SK-N-SH (cell line): ENCODE results near the gene SHISA4.

Source experiments
- CTCF ChIP-seq: fragments of 200-600 bp; sonication (generic); IDR thresholded peaks from 2 replicates; pipeline ENCODE4 v1.6.1; 2017; ENCODE audit warnings: antibody characterized with exemption, mild to moderate bottlenecking, moderate library complexity
- EP300 ChIP-seq, 2 experiments: IDR thresholded peaks; 2 replicates each; pipeline versions ENCODE4 v1.4.0 to v1.6.1; 2012; ENCODE audit warnings: borderline replicate concordance in 1 of 2, low read depth in 1 of 2, low read length in 1 of 2
- POLR2AphosphoS5 ChIP-seq: IDR thresholded peaks from 2 replicates; pipeline ENCODE4 v1.6.1; 2012; ENCODE audit warnings: low read depth, low read length

- TF ChIP-seq POLR2AphosphoS5, result no peak
- TF ChIP-seq CTCF, result no peak
- no peak for TF ChIP-seq EP300 (IDR thresholded peaks at IDR 0.05; ENCODE audit: borderline replicate concordance in 1 of 2, low read depth in 1 of 2, low read length in 1 of 2)
Measured at GRCh38 chr1:201881617-201882016, 7.1 kb upstream of the SHISA4 start.
